Measurements from ENCODE around the gene CD8A. TPM values are rescaled to one million over a fixed set of nuclear protein-coding genes. Genes with fewer than 3 reads are reported as not detected.

Gene CD8A
- total RNA-seq, 1 donor from 2014 or later: 0.14 TPM

DNA sequence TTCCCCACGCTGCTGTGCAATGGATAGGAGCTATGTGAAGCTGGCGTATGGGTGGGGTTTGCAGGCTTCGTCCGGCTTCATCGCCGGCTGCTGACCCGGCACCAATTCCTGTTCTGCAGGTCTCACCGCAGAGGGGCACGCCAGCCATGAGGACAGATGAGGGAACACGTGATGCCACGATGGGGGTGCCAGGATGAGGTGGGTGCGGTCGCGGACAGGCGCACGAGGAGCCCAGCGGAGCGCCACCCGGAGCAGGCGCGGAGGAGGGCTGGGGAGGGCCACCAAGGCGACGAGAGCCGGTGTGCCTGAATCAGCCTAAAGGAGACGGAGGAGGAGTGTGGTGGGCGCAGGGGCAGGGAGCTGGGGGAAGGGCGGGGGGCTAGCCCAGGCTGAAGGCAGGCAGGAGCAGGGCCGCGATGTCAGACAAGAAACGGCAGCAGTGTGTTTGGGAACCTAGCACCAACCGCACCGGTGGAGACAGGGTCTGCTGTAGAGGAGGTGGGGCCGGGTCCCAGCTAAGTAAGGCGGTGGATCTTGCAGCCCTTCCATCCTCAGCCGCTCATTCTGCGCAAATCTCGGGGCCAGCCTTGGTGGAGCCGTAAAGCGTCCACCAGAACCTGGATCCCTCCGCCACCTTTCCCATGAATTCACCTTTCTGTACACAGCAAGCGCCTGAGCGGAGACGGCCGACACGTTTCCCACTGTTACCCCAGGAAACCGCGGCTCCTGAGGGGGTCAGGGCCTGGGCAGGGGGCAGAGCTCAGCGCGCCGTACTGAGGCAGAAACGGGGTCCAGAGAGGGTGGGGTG is 17.0 kb upstream of the CD8A start:
- Histone ChIP-seq H2AFZ (ENCODE audit: low read depth, low read length) (peak overlapping the region; percentile 87), H3K79me2 (ENCODE audit: insufficient read depth, low read length) (no peaks in the 10 kb centered on the region), H3K9ac (ENCODE audit: low read length) (peak overlapping the region; percentile 35), H3K27ac (ENCODE audit: low read depth, low read length) (no peak overlapping the region), H3K27me3 (ENCODE audit: insufficient read depth, low read length) (peaks cover 35% of the 10 kb centered on the region), H3K36me3 (ENCODE audit: insufficient read depth, low read length) (no peaks in the 10 kb centered on the region), H3K9me3 (ENCODE audit: insufficient read depth, low read depth, low read length) (no peaks in the 10 kb centered on the region), H3K4me2 (ENCODE audit: low read length) (peak overlapping the region; percentile 95), H3K4me3 (ENCODE audit: insufficient read depth, low read depth, low read length) (peak overlapping the region; percentile 51), H4K20me1 (ENCODE audit: insufficient read depth, low read length) (no peaks in the 10 kb centered on the region), H3K4me1 (ENCODE audit: insufficient read depth, low read length) (peaks cover 14% of the 10 kb centered on the region)
- Mint-ChIP-seq H3K4me1 (ENCODE audit: low read depth, unreplicated experiment) (no peaks in the 10 kb centered on the region), H3K9me3 (ENCODE audit: unreplicated experiment) (no peaks in the 10 kb centered on the region), H3K4me3 (ENCODE audit: unreplicated experiment) (peak overlapping the region; percentile 89), H3K36me3 (ENCODE audit: low read depth, unreplicated experiment) (no peaks in the 10 kb centered on the region), H3K27ac (ENCODE audit: unreplicated experiment) (no peak overlapping the region), H3K27me3 (ENCODE audit: low read depth, unreplicated experiment) (peaks cover 17% of the 10 kb centered on the region)
- FAIRE-seq (no peak), DNase-seq (ENCODE audit: low read depth) (no peak)
- TF ChIP-seq EZH2 (IDR thresholded peaks at IDR 0.05; ENCODE audit: insufficient read depth, low read length): peak; percentile 64
- TF ChIP-seq, protein P1, sequence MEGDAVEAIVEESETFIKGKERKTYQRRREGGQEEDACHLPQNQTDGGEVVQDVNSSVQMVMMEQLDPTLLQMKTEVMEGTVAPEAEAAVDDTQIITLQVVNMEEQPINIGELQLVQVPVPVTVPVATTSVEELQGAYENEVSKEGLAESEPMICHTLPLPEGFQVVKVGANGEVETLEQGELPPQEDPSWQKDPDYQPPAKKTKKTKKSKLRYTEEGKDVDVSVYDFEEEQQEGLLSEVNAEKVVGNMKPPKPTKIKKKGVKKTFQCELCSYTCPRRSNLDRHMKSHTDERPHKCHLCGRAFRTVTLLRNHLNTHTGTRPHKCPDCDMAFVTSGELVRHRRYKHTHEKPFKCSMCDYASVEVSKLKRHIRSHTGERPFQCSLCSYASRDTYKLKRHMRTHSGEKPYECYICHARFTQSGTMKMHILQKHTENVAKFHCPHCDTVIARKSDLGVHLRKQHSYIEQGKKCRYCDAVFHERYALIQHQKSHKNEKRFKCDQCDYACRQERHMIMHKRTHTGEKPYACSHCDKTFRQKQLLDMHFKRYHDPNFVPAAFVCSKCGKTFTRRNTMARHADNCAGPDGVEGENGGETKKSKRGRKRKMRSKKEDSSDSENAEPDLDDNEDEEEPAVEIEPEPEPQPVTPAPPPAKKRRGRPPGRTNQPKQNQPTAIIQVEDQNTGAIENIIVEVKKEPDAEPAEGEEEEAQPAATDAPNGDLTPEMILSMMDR (IDR thresholded peaks at IDR 0.05; ENCODE audit: insufficient read depth, low read depth, low read length): no peak

DNA sequence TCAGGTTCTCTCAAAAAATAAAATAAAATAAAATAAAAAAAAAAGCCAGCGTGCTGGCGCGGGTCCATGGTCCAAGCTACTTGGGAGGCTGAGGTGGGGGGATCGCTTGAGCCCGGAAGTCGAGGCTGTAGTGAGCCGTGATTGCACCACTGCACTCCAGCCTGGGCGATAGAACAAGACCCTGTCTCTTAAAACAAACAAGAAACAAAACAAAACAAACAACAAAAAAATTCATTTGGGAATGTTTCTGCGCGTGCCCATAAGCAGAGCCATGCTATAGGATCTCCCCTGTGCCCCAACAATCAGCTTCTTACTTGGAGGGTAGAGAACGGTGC is 16.4 kb upstream of the CD8A start:
- Mint-ChIP-seq H3K27me3 (ENCODE audit: low read depth, unreplicated experiment) (peaks cover 17% of the 10 kb centered on the region), H3K4me1 (ENCODE audit: low read depth, unreplicated experiment) (no peaks in the 10 kb centered on the region), H3K27ac (ENCODE audit: unreplicated experiment) (no peak overlapping the region), H3K9me3 (ENCODE audit: unreplicated experiment) (no peaks in the 10 kb centered on the region), H3K36me3 (ENCODE audit: low read depth, unreplicated experiment) (no peaks in the 10 kb centered on the region), H3K4me3 (ENCODE audit: unreplicated experiment) (peak overlapping the region; percentile 89)
- Histone ChIP-seq H3K79me2 (ENCODE audit: insufficient read depth, low read length) (no peaks in the 10 kb centered on the region), H4K20me1 (ENCODE audit: insufficient read depth, low read length) (no peaks in the 10 kb centered on the region), H3K9ac (ENCODE audit: low read length) (no peak overlapping the region), H3K27me3 (ENCODE audit: insufficient read depth, low read length) (peaks cover 32% of the 10 kb centered on the region), H3K4me1 (ENCODE audit: insufficient read depth, low read length) (peaks cover 14% of the 10 kb centered on the region), H3K4me2 (ENCODE audit: low read length) (peak overlapping the region; percentile 95), H3K4me3 (ENCODE audit: insufficient read depth, low read depth, low read length) (peak overlapping the region; percentile 51), H2AFZ (ENCODE audit: low read depth, low read length) (peak overlapping the region; percentile 87), H3K27ac (ENCODE audit: low read depth, low read length) (no peak overlapping the region), H3K9me3 (ENCODE audit: insufficient read depth, low read depth, low read length) (no peaks in the 10 kb centered on the region), H3K36me3 (ENCODE audit: insufficient read depth, low read length) (no peaks in the 10 kb centered on the region)
- TF ChIP-seq EZH2 (IDR thresholded peaks at IDR 0.05; ENCODE audit: insufficient read depth, low read length): no peak
- TF ChIP-seq, protein P1 (IDR thresholded peaks at IDR 0.05; ENCODE audit: insufficient read depth, low read depth, low read length): no peak
- FAIRE-seq: no peak
- no peak for DNase-seq (ENCODE audit: low read depth)

Data from astrocyte (in vitro differentiated cells and primary cell).